Sigmoid colon (tissue), 7 donors: Measurements from ENCODE around the gene EIF4E2. TPM values are rescaled to one million over a fixed set of nuclear protein-coding genes. Genes with fewer than 3 reads are reported as not detected.
"Not testable (repeated sequence)": the region's sequence is repeated elsewhere in the genome, so short reads cannot be mapped to it uniquely, and the experiment has no call there.

Experiments
- DNase-seq: peaks from one replicate; pipeline ENCODE4 v3.0.0-alpha.2; 2019
- H3K27ac ChIP-seq, 4 donors: fragments of 200-600 bp; sonication (generic); one replicate each; pipeline ENCODE4 v1.5.1; 2016 to 2019; ENCODE audit warnings: mild to moderate bottlenecking in 1 of 4
- H3K27me3 ChIP-seq, 3 donors: fragments of 200-600 bp; sonication (generic); one replicate each; pipeline ENCODE4 v1.5.1; 2019; ENCODE audit warnings: mild to moderate bottlenecking in 1 of 3
- H3K36me3 ChIP-seq, 4 donors: fragments of 200-600 bp; sonication (generic); one replicate each; pipeline ENCODE4 v1.5.1; 2016 to 2019
- H3K4me1 ChIP-seq, 4 donors: fragments of 200-600 bp; sonication (generic); one replicate each; pipeline ENCODE4 v1.5.1; 2017 to 2019
- H3K4me3 ChIP-seq, 4 donors: fragments of 200-600 bp; sonication (generic); one replicate each; pipeline ENCODE4 v1.5.1; 2017 to 2019; ENCODE audit warnings: mild to moderate bottlenecking in 2 of 4, moderate library complexity in 1 of 4
- H3K9me3 ChIP-seq, 4 donors: fragments of 200-600 bp in 3 of 4; sonication (generic) in 3 of 4; one replicate each; pipeline versions ENCODE4 v1.5.1 to v1.6.1; 2013 to 2019
- CTCF ChIP-seq, 4 experiments: fragments of 450-650 bp in 3 of 4; fragments of 200-600 bp in 1 of 4; IDR thresholded peaks; one replicate each; pipeline ENCODE4 v1.5.1; 2016 to 2019; ENCODE audit warnings: antibody characterized with exemption in 4 of 4, mild to moderate bottlenecking in 3 of 4, moderate library complexity in 2 of 4
- EP300 ChIP-seq, 4 donors: sonication (generic); formaldehyde crosslinking; IDR thresholded peaks; one replicate each; pipeline ENCODE4 v1.6.1; 2017; ENCODE audit warnings: antibody characterized with exemption in 4 of 4
- POLR2A ChIP-seq, 2 donors: fragments of 450-650 bp; IDR thresholded peaks; one replicate each; pipeline ENCODE4 v1.6.1; 2016; ENCODE audit warnings: antibody characterized with exemption in 2 of 2, mild to moderate bottlenecking in 2 of 2, moderate library complexity in 2 of 2
- POLR2AphosphoS5 ChIP-seq, 4 donors: sonication (generic); formaldehyde crosslinking; IDR thresholded peaks; one replicate each; pipeline ENCODE4 v1.6.1; 2017; ENCODE audit warnings: antibody characterized with exemption in 4 of 4
- WGBS, 2 donors: extraction: QIAGEN DNeasy Blood & Tissue Kit; methylation state at CpG; one replicate each; pipeline ENCODE4 v1.1.7; 2013; 5-methylcytosine and 5-hydroxymethylcytosine counted together
- intact Hi-C: fragments of 100-400 bp; cut with DNase I; formaldehyde crosslinking; loops from one replicate; pipeline ENCODE4 v1.15.1; 2023
- polyA plus RNA-seq, 3 donors: library from polyadenylated mRNA; stranded (reverse); fragments of 200-250 nt; gene quantifications; one replicate each; pipeline ENCODE4 v1.2.3, GENCODE V29; 2013
- total RNA-seq, 4 donors: library from RNA; depleted of rRNA; stranded (reverse); fragments of >200 nt; gene quantifications; one replicate each; pipeline ENCODE4 v1.1.0, GENCODE V29; 2016
- donor health status: healthy with polysubstance abuse.
- donor health status: Bipolar disorder and iron deficiency.
- donor health status: healthy.

EIF4E2 gene
- total and polyA plus RNA-seq, 7 donors = 42.5 to 131 (median 55.1) TPM

GRCh38 chr2:232569541-232569940, 19.1 kb downstream of the EIF4E2 start:
- Histone ChIP-seq H3K4me1 (no peaks in the 10 kb centered on the region), H3K36me3 (peaks cover 48 to 100% (median 64%) of the 10 kb centered on the region in 4 donors), H3K27ac (no peak overlapping the region), H3K27me3 (no peaks in the 10 kb centered on the region), H3K4me3 (no peak overlapping the region), H3K9me3 (no peaks in the 10 kb centered on the region)
- DNase-seq = no peak
- intact Hi-C loops = no loop called here
- TF ChIP-seq POLR2A (IDR thresholded peaks at IDR 0.05) (no peak), POLR2AphosphoS5 (IDR thresholded peaks at IDR 0.05) (no peak), EP300 (IDR thresholded peaks at IDR 0.05) (no peak), CTCF (IDR thresholded peaks at IDR 0.05) (no peak)
- 96 to 98% methylated on average over 9 of the region's 9 CpGs for WGBS, 2 donors

- H3K9me3 ChIP-seq, H3K27me3 ChIP-seq, DNase-seq, H3K4me3 ChIP-seq, H3K4me1 ChIP-seq, H3K27ac ChIP-seq, intact Hi-C loops: not testable (repeated sequence)
- H3K36me3 ChIP-seq = peaks cover 38 to 100% (median 56%) of the 10 kb centered on the region in 4 donors
- WGBS, 2 donors = 87 to 95% methylated on average over 6 of the region's 6 CpGs
Observed at GRCh38 chr2:232570481-232570880, 20.0 kb downstream of the EIF4E2 start.

- WGBS, 2 donors = 28 to 69% methylated on average over 7 of the region's 7 CpGs
- peaks cover 36 to 97% (median 53%) of the 10 kb centered on the region in 4 donors for H3K36me3 ChIP-seq
- DNase-seq = no peak
- no peak overlapping the region for H3K4me3 ChIP-seq
- no peaks in the 10 kb centered on the region for H3K4me1 ChIP-seq
- no peak overlapping the region for H3K27ac ChIP-seq
- no peak for TF ChIP-seq EP300 (IDR thresholded peaks at IDR 0.05)
- no peak for TF ChIP-seq CTCF (IDR thresholded peaks at IDR 0.05)
- no peak for TF ChIP-seq POLR2A (IDR thresholded peaks at IDR 0.05)
- intact Hi-C loops = no loop called here
- H3K9me3 ChIP-seq = no peaks in the 10 kb centered on the region
- H3K27me3 ChIP-seq = no peaks in the 10 kb centered on the region
Observed at GRCh38 chr2:232571026-232571474, 20.6 kb downstream of the EIF4E2 start.

GRCh38 chr2:232573042-232573441, 22.6 kb downstream of the EIF4E2 start:
- intact Hi-C loops = no loop called here
- Histone ChIP-seq H3K27me3 (no peaks in the 10 kb centered on the region), H3K4me1 (no peaks in the 10 kb centered on the region), H3K4me3 (no peak overlapping the region), H3K27ac (no peak overlapping the region), H3K36me3 (peaks cover 18 to 88% (median 34%) of the 10 kb centered on the region in 4 donors), H3K9me3 (no peaks in the 10 kb centered on the region)
- TF ChIP-seq EP300 (IDR thresholded peaks at IDR 0.05) (no peak), POLR2A (IDR thresholded peaks at IDR 0.05) (no peak), CTCF (IDR thresholded peaks at IDR 0.05) (no peak), POLR2AphosphoS5 (IDR thresholded peaks at IDR 0.05) (no peak)
- no peak for DNase-seq

- intact Hi-C loops = no loop called here
- 15 to 73% methylated on average over 8 of the region's 8 CpGs for WGBS, 2 donors
- Histone ChIP-seq H3K4me1 (no peaks in the 10 kb centered on the region), H3K27me3 (no peaks in the 10 kb centered on the region), H3K9me3 (no peaks in the 10 kb centered on the region), H3K27ac (no peak overlapping the region), H3K4me3 (no peak overlapping the region), H3K36me3 (peaks cover 10 to 82% (median 26%) of the 10 kb centered on the region in 4 donors)
- no peak for DNase-seq
- no peak for TF ChIP-seq EP300 (IDR thresholded peaks at IDR 0.05)
- TF ChIP-seq POLR2A (IDR thresholded peaks at IDR 0.05) = no peak
- no peak for TF ChIP-seq CTCF (IDR thresholded peaks at IDR 0.05)
- no peak for TF ChIP-seq POLR2AphosphoS5 (IDR thresholded peaks at IDR 0.05)
Observed at GRCh38 chr2:232573771-232574435, 23.4 kb downstream of the EIF4E2 start.
